Measurements from ENCODE around the gene WDR76.
"Not testable (repeated sequence)": the region's sequence is repeated elsewhere in the genome, so short reads cannot be mapped to it uniquely, and the experiment has no call there.

WDR76 gene

GRCh38 chr15:43821505-43821904, 5.3 kb upstream of the WDR76 start:
- no peak for DNase-seq (ENCODE audit: low read depth in 2 of 2)

- DNase-seq (ENCODE audit: low read depth in 2 of 2) = peak; percentile 87
These were observed 2.2 kb upstream of the WDR76 start, which contains the start of gene MFAP1 for GRCh38 chr15:43824302-43825246. Gene MFAP1, minus strand, starts transcription at chr15:43824690. Its CDS starts 121 bp downstream, at chr15:43824569.

GRCh38 chr15:43825305-43825704, 1.5 kb upstream of the WDR76 start:
- DNase-seq (ENCODE audit: low read depth in 2 of 2) = not testable (repeated sequence)

DNA sequence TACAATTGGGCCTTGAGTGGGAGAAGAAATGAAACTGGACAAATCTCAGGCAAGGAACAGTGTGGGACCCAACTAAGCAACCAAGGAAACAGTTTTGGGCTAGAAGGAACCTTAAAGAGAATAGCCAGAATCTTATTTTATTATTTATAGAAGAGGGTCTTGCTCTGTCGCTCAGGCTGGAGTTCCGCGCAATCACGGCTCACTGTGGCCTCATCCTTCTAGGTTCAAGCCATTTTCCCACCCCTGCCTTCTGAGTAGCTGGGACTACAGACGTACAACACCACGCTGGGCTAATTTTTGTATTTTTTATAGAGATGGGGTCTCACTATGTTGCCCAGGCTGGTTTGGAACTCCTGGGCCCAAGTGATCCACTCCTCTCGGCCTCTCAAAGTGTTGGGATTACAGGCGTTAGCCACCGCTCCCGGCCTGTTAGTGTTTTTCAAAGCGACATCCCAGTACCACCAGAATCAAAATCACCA, 734 bp upstream of the WDR76 start:
- no peak for DNase-seq (ENCODE audit: low read depth in 2 of 2)

DNA sequence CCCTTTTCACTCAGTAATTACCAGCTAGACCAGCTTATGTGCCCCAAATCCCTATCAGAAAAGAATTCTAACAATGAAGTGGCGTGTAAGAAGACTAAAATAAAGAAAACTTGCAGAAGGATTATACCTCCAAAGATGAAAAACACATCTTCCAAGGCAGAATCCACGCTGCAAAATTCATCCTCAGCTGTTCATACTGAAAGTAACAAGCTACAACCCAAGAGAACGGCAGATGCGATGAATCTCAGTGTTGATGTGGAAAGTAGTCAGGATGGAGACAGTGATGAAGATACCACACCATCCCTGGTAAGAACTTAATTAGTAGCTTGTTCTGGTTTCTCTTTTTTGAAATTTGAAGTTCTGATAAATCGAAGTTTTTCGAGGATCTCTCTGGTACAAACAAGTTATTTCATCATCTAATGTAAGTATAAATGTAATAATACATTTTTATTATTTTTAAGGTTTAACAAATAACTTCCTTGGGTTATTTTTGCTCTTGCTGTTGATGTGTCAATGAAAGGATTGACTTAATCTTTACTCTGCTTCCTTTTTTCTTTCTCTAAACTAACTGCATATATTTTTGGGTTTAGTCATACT, 1.4 kb downstream of the WDR76 start:
- DNase-seq (ENCODE audit: low read depth in 2 of 2) = no peak

- not testable (repeated sequence) for DNase-seq (ENCODE audit: low read depth in 2 of 2)
These were observed 3.2 kb downstream of the WDR76 start for GRCh38 chr15:43829951-43830540.

- not testable (repeated sequence) for DNase-seq (ENCODE audit: low read depth in 2 of 2)
These were observed 4.0 kb downstream of the WDR76 start for GRCh38 chr15:43830691-43831275.

- DNase-seq (ENCODE audit: low read depth in 2 of 2) = not testable (repeated sequence)
These were observed 4.8 kb downstream of the WDR76 start for GRCh38 chr15:43831519-43832052.

DNA sequence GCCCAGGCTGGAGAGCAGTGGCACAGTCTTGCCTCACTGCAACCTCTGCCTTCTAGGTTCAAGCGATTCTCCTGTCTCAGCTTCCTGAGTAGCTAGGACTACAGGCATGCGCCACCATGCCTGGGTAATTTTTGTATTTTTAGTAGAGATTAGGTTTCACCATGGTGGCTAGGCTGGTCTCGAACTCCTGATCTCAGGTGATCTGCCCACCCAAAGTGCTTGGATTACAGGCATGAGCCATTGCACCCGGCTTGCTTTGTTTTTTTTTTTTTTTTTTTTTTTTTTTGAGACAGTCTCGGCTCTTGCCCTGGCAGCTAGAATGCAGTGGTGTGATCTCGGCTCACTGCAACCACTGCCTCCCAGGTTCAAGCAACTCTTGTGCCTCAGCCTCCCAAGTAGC, 5.7 kb downstream of the WDR76 start:
- DNase-seq (ENCODE audit: low read depth in 2 of 2) = not testable (repeated sequence)

GRCh38 chr15:43845421-43845820, 18.6 kb downstream of the WDR76 start:
- no peak for DNase-seq (ENCODE audit: low read depth in 2 of 2)

GRCh38 chr15:43851251-43851650, 24.4 kb downstream of the WDR76 start:
- DNase-seq (ENCODE audit: low read depth in 2 of 2) = no peak

GRCh38 chr15:43852607-43853006, 25.8 kb downstream of the WDR76 start:
- no peak for DNase-seq (ENCODE audit: low read depth in 2 of 2)

- no peak for DNase-seq (ENCODE audit: low read depth in 2 of 2)
These were observed 28.0 kb downstream of the WDR76 start for GRCh38 chr15:43854801-43855200.

DNA sequence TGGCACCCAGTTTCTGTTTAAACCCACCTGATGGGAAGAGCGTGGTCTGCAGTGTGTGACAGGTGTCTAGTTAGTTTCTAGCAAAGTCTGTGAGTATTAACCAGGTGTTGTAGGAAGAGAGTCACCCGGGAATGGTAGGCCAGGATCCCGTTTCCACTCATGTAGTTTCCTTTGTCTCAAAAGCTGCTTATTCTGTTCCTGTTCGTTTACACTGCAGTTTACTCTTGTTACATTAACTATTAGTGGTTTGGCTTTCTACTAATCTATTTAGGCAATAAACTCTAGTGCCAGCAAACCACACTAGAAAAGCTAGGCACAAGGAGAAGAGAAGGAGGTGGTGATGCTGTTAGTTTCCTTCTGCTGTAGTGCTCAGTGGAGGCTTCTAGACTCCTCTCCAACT, 32.7 kb downstream of the WDR76 start:
- DNase-seq (ENCODE audit: low read depth in 2 of 2) = no peak

DNA sequence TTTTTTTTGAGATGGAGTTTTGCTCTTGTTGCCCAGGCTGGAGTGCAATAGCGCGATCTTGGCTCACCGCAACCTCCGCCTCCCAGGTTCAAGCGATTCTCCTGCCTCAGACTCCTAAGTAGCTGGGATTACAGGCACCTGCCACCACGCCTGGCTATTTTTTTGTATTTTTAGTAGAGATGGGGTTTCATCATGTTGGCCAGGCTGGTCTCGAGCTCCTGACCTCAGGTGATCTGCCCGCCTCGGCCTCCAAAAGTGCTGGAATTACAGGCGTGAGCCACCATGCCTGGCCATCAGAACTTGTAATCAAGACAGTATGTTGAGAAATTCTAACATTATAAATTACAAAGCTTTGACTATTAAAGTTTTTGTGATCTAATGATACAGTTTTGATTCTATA, 39.8 kb downstream of the WDR76 start:
- not testable (repeated sequence) for DNase-seq (ENCODE audit: low read depth in 2 of 2)

GRCh38 chr15:43867096-43867495, 40.3 kb downstream of the WDR76 start:
- no peak for DNase-seq (ENCODE audit: low read depth in 2 of 2)

DNA sequence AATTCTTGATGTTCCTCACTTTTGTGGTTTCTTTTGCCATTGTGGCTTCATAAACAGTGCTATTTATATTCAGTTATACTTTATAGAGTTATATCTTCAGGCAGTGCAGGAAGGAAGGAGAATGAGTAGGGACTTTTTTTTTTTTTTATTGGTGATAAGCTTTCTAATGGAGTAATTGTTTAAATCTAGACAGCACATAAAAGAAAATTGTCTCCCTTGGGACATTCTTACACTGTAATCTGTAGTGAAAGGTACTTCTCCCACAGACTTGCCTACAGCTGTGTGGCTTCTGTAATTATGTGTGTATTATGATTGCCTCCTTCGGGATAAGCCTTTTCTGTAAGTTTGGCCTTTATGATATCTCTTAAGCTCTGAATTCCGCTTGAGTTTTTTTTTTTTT, 41.6 kb downstream of the WDR76 start:
- no peak for DNase-seq (ENCODE audit: low read depth in 2 of 2)

- DNase-seq (ENCODE audit: low read depth in 2 of 2) = no peak
These were observed 45.0 kb downstream of the WDR76 start for GRCh38 chr15:43871835-43872234.

- no peak for DNase-seq (ENCODE audit: low read depth in 2 of 2)
These were observed 45.7 kb downstream of the WDR76 start for GRCh38 chr15:43872416-43873020.

GRCh38 chr15:43873651-43874050, 46.8 kb downstream of the WDR76 start:
- DNase-seq (ENCODE audit: low read depth in 2 of 2) = no peak

DNA sequence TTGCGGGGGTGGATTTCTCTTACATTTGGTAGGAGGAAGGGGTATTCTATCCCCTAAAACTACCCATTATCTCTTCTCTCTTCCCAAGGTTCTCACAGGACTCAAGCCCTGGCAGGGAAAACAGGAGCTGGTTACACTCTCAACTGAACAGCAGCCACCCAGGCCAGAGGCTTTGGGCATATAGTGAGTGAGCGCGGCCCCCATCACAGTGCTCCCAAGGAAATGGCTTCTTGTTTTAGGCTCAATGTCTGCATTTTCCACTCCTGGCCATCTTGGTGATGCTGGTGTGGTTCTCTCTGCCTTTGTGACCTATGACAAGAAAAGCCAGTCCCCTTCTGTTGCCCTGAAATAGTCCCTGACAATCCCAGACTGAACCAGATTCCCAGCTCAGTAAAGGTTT, 50.1 kb downstream of the WDR76 start:
- DNase-seq (ENCODE audit: low read depth in 2 of 2) = no peak

Data from stimulated activated CD8-positive, alpha-beta memory T cell treated with anti-CD3 and anti-CD28 coated beads, Interleukin-15, amount 100 ng/mL, for 48 hours (primary cell).